ENCODE results near the gene CCR4.

- no peak for TF ChIP-seq TAF1 (IDR thresholded peaks at IDR 0.05; ENCODE audit: low read depth, low read length)
- TF ChIP-seq POLR2AphosphoS5 (IDR thresholded peaks at IDR 0.05; ENCODE audit: low read depth, low read length): no peak
- no peak for TF ChIP-seq POLR2A (IDR thresholded peaks at IDR 0.05; ENCODE audit: low read depth, low read length)
- no peak for TF ChIP-seq SPI1 (IDR thresholded peaks at IDR 0.05; ENCODE audit: low read depth, low read length)
- TF ChIP-seq POU2F2 (IDR thresholded peaks at IDR 0.05; ENCODE audit: low read depth, low read length): no peak
Observed at GRCh38 chr3:32903953-32904352, 47.5 kb upstream of the CCR4 start.

All from GM12891 (cell line).